Fibroblast of the aortic adventitia (primary cell): ENCODE results near the gene VWC2. TPM values are rescaled to one million over a fixed set of nuclear protein-coding genes. Genes with fewer than 3 reads are reported as not detected.

Experiments
- DNase-seq: peaks from one replicate; pipeline ENCODE4 v3.0.0-alpha.2; 2010; ENCODE audit warnings: low read depth
- H3K4me3 ChIP-seq: 2 replicates; pipeline ENCODE4 v1.5.1; 2011; ENCODE audit warnings: low read depth, mild to moderate bottlenecking, control low read depth, low read length, moderate library complexity
- CTCF ChIP-seq: IDR thresholded peaks from 2 replicates; pipeline ENCODE4 v1.5.1; 2011; ENCODE audit warnings: mild to moderate bottlenecking, low read length, control low read depth, inconsistent platforms; ENCODE audit not compliant: insufficient read depth
- total RNA-seq: library from RNA; depleted of rRNA; stranded (reverse); fragments of >200 nt; gene quantifications from 2 replicates; pipeline ENCODE4 v1.2.3, GENCODE V29; 2012; ENCODE audit warnings: low replicate concordance

The VWC2 gene
- total RNA-seq = not detected in 2 replicates

- no peak for TF ChIP-seq CTCF
- H3K4me3 ChIP-seq = no peak within 1 kb of the TSS
- no peak for DNase-seq
Measured at GRCh38 chr7:49773218-49773935, at the start of gene VWC2. VWC2 (plus strand) TSS chr7:49773638; CDS start chr7:49775436, 1,798 bp downstream.

GRCh38 chr7:49724071-49724470 lies 49.4 kb upstream of the VWC2 start:
- no peak for TF ChIP-seq CTCF
- DNase-seq = no peak

GRCh38 chr7:49731836-49732235 lies 41.6 kb upstream of the VWC2 start:
- TF ChIP-seq CTCF = no peak
- no peak for DNase-seq
- H3K4me3 ChIP-seq = no peak overlapping the region

More at GRCh38 chr7:49724071-49724470, 49.4 kb upstream of the VWC2 start:
- H3K4me3 ChIP-seq = no peak overlapping the region

GRCh38 chr7:49762666-49763065 lies 10.8 kb upstream of the VWC2 start:
- TF ChIP-seq CTCF = no peak
- DNase-seq = no peak
- H3K4me3 ChIP-seq = no peak overlapping the region

GRCh38 chr7:49763791-49764190 lies 9.6 kb upstream of the VWC2 start:
- no peak for DNase-seq
- no peak overlapping the region for H3K4me3 ChIP-seq
- no peak for TF ChIP-seq CTCF

GRCh38 chr7:49766966-49767365 lies 6.5 kb upstream of the VWC2 start:
- no peak for TF ChIP-seq CTCF
- H3K4me3 ChIP-seq = no peak overlapping the region
- no peak for DNase-seq

- no peak for DNase-seq
- no peak overlapping the region for H3K4me3 ChIP-seq
- TF ChIP-seq CTCF = no peak
Measured at GRCh38 chr7:49767719-49768118, 5.7 kb upstream of the VWC2 start.
